ENCODE measurements around the gene EHBP1L1.
"Not testable (repeated sequence)": the region's sequence is repeated elsewhere in the genome, so short reads cannot be mapped to it uniquely, and the experiment has no call there.

EHBP1L1 gene

GRCh38 chr11:65559535-65559934 lies 16.3 kb upstream of the EHBP1L1 start:
- no peak for TF ChIP-seq CTCF (IDR thresholded peaks at IDR 0.05)
- no peak for TF ChIP-seq ZFX (IDR thresholded peaks at IDR 0.05; ENCODE audit: borderline replicate concordance)
- peak overlapping the region; percentile 76 for H3K27ac ChIP-seq

GRCh38 chr11:65559951-65560537 lies 15.8 kb upstream of the EHBP1L1 start:
- TF ChIP-seq CTCF (IDR thresholded peaks at IDR 0.05) (no peak), ZFX (IDR thresholded peaks at IDR 0.05; ENCODE audit: borderline replicate concordance) (no peak)
- H3K27ac ChIP-seq, result peak overlapping the region; percentile 76

GRCh38 chr11:65560555-65561418 lies 15.1 kb upstream of the EHBP1L1 start:
- no peak for TF ChIP-seq ZFX (IDR thresholded peaks at IDR 0.05; ENCODE audit: borderline replicate concordance)
- TF ChIP-seq CTCF (IDR thresholded peaks at IDR 0.05), result no peak
- H3K27ac ChIP-seq, result peak overlapping the region; percentile 76

- TF ChIP-seq CTCF (IDR thresholded peaks at IDR 0.05), result no peak
- TF ChIP-seq ZFX (IDR thresholded peaks at IDR 0.05; ENCODE audit: borderline replicate concordance), result no peak
- H3K27ac ChIP-seq, result no peak overlapping the region
These were observed 13.8 kb upstream of the EHBP1L1 start for GRCh38 chr11:65562020-65562419.

- H3K27ac ChIP-seq, result no peak overlapping the region
- no peak for TF ChIP-seq ZFX (IDR thresholded peaks at IDR 0.05; ENCODE audit: borderline replicate concordance)
- no peak for TF ChIP-seq CTCF (IDR thresholded peaks at IDR 0.05)
These were observed 13.1 kb upstream of the EHBP1L1 start for GRCh38 chr11:65562788-65563187.

GRCh38 chr11:65563601-65564000 lies 12.3 kb upstream of the EHBP1L1 start:
- no peak overlapping the region; the same call in 1 of the 2 replicates for H3K27ac ChIP-seq
- TF ChIP-seq ZFX (IDR thresholded peaks at IDR 0.05; ENCODE audit: borderline replicate concordance) (no peak), CTCF (IDR thresholded peaks at IDR 0.05) (no peak)

- not testable (repeated sequence) for H3K27ac ChIP-seq
These were observed 10.8 kb upstream of the EHBP1L1 start for GRCh38 chr11:65564879-65565559.
